Activated CD4-positive, alpha-beta T cell treated with anti-CD3 and anti-CD28 coated beads, Interleukin-2, amount 50 U/mL, for 16 hours (primary cell): ENCODE data around the gene CAP2.

Source experiments
- DNase-seq: peaks from one replicate; pipeline ENCODE4 v3.0.0-alpha.2; 2020

CAP2 gene, protein sequence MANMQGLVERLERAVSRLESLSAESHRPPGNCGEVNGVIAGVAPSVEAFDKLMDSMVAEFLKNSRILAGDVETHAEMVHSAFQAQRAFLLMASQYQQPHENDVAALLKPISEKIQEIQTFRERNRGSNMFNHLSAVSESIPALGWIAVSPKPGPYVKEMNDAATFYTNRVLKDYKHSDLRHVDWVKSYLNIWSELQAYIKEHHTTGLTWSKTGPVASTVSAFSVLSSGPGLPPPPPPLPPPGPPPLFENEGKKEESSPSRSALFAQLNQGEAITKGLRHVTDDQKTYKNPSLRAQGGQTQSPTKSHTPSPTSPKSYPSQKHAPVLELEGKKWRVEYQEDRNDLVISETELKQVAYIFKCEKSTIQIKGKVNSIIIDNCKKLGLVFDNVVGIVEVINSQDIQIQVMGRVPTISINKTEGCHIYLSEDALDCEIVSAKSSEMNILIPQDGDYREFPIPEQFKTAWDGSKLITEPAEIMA

DNA sequence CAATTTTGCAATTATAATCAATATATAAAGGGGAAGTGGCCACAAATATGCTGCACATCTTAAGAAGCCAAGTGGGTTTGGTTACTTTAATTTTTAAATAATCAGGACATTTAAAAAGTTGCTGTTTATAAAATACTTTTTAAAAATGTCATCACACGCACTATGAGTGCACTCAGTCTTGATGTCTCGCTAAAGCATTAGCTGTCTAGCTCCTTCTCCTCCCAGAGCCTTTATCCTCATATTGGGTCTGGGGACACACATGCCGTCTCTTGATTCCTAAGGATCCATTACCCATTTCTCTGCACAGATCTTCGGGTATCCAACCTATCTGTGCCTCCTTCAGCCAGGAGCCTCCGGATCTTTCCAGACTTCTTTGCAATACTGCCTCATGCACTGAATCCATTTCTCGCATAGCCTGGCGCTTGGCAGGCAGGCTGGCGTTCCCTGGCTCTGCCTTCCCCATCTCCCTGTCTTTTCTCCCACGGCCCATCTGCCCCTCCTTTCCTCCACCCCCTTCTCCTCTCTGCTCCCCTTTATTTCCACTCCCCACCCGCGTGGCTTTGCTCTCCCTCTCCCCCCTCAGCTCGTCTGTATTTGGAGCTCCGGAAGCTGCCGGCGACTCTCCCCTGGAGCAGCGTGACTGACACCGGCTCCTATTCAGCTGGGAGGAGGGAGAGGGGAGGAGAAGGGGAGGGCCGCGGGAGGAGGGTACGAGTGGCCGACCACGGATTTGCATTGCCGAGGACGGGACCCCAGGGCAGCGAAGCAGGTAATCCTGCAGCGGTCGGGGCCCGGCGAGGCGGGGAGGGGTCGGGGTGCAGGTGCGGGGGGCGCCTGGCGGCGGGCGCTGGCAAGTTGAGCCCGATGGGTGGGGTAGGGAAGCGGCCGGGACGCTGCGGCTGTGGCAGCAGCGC lies at the start of gene CAP2:
CAP2 (plus strand) TSS at position 618 of the 914 bp plus-strand sequence. CDS start 27,961 bp downstream, outside the sequence.
- no peak for DNase-seq

GRCh38 chr6:17347012-17347411 lies 46.4 kb upstream of the CAP2 start:
- no peak for DNase-seq

DNA sequence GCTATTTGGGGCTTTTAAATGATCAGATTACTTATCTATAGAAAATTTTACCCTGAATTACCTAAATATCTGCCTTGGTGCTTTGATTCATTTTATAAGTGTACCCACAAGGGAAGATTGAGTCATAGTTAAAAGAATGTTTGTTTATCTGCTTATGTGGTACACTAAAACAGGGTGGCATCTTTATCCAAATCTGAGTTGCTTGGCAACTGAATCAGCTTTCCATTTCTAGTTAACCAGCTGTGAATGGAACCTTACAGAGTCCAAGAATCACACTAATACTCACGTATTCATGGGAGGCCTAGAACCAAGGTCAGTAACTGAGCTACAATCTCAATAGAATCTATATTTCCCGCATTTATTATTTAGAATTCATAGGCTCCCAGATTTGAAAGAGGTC lies 44.0 kb upstream of the CAP2 start:
- DNase-seq = no peak

- no peak for DNase-seq
Measured at GRCh38 chr6:17352302-17352701, 41.1 kb upstream of the CAP2 start.

DNA sequence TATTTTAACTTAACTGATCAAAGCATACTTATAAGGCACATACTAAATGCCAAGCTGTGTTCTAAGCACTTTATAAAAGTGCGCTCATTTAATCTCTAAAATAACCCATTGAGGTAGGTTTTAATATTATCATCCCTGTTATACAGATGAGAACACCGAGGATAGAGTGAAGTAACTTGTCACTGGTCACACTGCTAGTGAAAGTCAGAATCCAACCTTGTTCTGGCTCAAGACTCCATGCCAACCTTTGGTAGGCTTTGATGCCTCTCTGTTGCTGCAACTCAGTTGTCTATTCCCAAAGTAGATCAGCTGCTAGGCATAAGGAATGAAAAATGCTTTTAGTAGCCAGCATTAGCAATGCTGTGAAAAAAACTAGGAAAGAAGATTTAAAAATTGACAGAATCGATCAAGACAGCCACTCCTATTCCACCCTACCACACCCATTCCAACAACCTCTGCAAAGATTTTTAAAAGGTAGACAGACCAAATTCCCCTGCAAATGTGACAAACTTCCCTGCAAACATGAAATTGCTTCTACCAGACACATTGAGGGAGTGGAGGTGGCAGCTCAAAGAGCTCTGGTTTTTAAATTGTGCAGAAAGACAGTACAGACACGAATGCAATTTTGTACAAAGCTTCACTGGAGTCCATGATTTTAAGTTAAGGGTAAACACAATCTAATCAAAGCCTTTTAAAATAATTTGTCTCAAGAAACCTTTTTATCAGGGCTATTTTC lies 39.8 kb upstream of the CAP2 start:
- no peak for DNase-seq

DNA sequence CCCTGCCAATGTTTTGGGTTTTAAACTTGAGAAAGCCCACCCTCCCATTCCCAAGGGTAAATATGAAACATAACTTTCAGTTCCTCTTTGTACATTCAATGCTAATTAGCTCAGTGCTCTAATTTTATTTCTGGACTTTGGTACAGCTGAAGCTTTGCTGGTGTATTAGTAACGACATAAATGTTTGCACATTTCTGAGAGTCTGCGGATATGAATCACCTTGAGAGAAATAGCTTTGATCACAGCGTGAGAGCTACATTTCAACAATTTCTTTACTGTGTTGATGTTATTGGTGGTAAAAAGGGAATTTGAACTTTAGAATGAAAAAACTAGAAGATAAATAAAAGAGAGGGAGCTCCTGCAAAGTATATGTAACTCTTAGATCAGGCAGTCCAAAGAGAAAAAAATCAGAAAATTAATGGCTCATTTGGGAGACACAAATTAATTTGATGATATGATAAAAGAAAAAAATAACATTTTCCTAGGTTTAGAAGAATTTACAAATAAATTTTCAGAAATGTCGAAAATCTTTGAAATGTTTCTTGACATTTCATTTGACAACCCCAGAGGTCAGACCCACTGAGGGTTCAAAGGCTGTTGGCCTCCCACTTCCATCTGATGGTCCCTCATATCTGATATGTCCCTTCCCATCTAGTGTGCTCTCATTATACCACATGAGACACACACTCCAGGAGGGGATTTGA lies 38.5 kb upstream of the CAP2 start:
- DNase-seq = no peak

DNA sequence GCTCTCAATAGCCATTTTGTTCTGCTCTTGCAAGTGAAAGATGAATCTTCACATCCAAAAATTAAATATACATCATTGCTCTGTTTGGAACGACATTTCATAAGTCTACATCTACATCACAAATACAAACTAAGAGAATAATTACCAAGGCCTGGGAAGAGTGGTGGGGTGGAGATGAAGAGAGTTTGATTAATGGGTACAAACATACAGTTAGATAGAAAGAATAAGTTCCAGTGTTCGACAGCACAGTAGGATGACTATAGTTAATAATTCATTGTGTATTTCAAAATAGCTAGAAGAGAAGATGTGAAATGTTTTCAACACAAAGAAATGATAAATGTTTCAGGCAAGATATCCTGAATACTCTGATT lies 38.0 kb upstream of the CAP2 start:
- no peak for DNase-seq

- DNase-seq = no peak
Measured at GRCh38 chr6:17358515-17358914, 34.9 kb upstream of the CAP2 start.

- no peak for DNase-seq
Measured at GRCh38 chr6:17360564-17360963, 32.8 kb upstream of the CAP2 start.

DNA sequence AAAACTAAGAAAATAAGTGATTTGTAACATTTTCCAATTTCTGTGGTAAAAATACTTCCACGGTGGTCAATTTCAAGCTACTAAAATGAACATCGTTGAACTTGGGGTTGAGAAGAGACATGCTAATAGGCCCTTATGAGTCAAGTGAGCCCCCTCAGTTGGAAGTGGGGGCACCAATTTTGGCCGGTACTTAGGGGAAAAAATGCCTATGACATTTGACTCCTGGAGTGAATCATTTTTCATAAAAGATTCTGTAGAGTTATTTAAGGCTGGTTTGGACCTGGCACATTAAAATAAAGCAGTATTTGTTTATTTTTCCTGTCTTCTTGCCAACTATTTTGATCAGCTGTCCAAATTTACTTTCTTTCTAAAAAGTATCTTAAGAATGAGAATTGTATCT lies 32.4 kb upstream of the CAP2 start:
- DNase-seq = no peak

- DNase-seq = no peak
Measured at GRCh38 chr6:17365961-17366360, 27.4 kb upstream of the CAP2 start.

- no peak for DNase-seq
Measured at GRCh38 chr6:17367868-17368267, 25.5 kb upstream of the CAP2 start.

DNA sequence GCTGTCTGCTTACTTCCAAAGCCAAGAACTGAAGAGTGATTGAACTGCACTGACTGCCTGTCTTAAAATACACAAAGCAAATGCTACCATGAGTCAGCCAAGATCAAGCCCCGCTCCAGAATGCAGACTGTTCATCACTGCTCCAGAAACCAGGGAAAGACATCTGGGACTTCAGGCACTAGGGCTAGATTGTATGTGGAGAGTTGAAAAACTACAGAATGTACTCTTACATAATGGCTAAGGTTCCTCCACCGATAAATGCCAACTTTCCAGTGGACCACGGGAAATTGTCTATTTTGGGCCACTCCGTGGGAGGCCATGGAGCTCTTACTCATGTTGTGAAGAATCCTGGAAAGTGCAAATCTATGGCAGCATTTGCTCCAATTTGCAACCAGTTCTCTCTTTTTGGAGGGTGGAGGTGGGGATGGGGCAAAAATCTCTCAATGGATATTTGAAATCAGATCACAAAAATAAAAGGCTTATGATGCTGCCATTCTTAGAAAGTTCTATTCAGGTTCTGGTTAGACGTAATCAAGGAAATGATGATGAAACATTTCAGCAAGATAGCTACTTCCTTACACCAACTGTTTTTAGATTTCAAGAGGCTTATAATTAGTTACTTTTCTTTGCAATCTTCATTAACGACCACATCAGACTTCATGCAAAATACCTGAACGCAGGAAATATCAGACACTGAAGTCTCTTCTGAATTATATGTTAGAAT lies 11.8 kb upstream of the CAP2 start:
- DNase-seq = no peak

GRCh38 chr6:17385660-17386059 lies 7.7 kb upstream of the CAP2 start:
- DNase-seq = no peak

- no peak for DNase-seq
Measured at GRCh38 chr6:17388365-17388764, 5.0 kb upstream of the CAP2 start.

DNA sequence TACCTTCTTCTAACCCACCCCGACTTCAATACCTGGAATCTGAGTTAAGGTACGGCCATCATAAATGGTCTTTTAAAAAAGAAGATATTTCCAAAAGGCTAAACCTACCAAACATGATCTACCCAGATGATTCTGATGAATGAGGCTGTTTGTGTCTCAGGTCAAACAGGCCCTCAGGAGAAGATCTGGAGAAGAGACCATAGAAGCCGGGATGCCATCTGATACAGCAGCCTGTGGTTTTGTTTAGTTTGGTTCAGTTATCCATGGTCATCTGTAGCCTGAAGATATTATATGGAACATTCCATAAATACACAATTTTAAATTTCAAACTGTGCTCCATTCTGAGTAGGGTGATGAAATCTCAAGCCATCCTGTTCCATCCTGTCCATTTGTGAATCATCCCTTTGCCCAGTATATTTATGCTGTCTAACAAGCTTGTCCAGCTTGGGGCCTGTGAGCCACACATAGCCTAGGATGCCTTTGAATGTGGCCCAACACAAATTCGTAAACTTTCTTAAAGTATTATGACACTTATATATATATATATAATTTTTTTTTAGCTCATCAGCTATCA lies 4.0 kb upstream of the CAP2 start:
- no peak for DNase-seq

GRCh38 chr6:17390276-17390675 lies 3.1 kb upstream of the CAP2 start:
- no peak for DNase-seq

DNA sequence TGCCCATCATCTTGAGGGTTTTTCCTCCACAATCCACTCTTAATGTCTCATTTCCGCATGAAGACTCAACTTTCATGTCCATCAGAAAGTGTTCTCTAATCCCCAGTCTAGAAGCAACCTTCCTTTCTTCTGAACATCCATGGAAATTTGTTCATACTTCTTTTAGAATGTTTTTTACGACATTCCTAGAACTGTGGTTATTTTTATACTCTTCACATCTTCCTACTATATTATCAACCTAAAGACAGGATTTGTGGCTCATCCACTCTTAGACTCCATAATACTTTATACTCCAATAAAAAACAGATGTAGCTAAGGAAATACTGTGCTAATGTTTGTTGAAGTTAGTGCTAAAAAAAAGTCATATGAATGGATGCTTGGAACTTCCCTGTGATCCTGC lies 1.4 kb upstream of the CAP2 start:
- no peak for DNase-seq

GRCh38 chr6:17393892-17394631 lies 667 bp downstream of the CAP2 start:
- DNase-seq = no peak

DNA sequence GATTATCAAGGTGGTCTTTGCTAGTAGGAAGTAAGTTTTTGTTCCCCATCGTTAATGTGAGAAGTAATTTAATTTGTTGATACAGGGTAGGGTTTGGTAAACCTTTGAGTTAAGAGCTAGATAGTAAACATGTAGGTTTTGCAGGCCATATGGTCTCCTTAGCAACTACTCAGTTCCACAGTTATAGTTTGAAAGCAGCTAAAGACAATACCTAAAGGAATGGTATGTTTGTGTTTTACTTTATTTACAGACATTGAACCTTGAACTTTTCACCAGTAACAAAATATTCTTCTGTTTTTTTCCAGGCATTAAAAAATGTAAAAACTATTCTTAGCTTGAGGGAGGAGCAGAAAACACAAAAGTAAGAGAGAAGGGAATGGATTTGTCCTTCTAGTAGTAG lies 1.7 kb downstream of the CAP2 start:
- no peak for DNase-seq

DNA sequence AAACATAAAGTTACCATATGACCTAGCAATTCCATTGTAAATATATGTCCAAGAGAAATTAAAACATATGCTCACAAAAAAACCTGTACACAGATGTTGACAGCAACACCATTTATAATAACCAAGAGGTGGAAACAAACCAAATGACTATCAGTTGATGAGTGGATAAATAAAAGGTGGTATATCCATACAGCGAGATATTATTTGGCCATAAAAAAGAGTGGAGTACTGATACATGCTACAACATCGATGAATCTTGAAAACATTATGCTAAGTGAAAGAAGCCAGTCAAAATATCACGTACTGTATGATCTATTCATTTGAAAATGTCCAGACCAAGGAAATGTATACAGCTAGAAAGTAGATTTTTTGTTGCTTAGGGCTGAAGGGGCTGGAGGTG lies 2.9 kb downstream of the CAP2 start:
- no peak for DNase-seq
